HFFc6 (cell line): ENCODE measurements around the gene ZNF217. TPM values are rescaled to one million over a fixed set of nuclear protein-coding genes. Genes with fewer than 3 reads are reported as not detected.
"Not testable (repeated sequence)": the region's sequence is repeated elsewhere in the genome, so short reads cannot be mapped to it uniquely, and the experiment has no call there.

Experiments used
- DNase-seq: peaks from one replicate; pipeline ENCODE4 v3.0.0-alpha.2; 2018
- H3K27ac Mint-ChIP-seq: 2 replicates; pipeline ENCODE4 v1.8.0; 2020; ENCODE audit warnings: mild to moderate bottlenecking, mixed read lengths
- H3K27me3 Mint-ChIP-seq: 2 replicates; pipeline ENCODE4 v1.8.0; 2021; ENCODE audit warnings: mild to moderate bottlenecking, moderate library complexity, mixed read lengths; ENCODE audit not compliant: insufficient read depth
- H3K36me3 Mint-ChIP-seq: 2 replicates; pipeline ENCODE4 v1.8.0; 2021; ENCODE audit warnings: low read depth, mixed read lengths
- H3K4me1 Mint-ChIP-seq: 2 replicates; pipeline ENCODE4 v1.8.0; 2020; ENCODE audit warnings: low read depth, mixed read lengths
- H3K4me3 Mint-ChIP-seq: 2 replicates; pipeline ENCODE4 v1.8.0; 2020; ENCODE audit warnings: mild to moderate bottlenecking, moderate library complexity, mixed read lengths
- H3K9me3 Mint-ChIP-seq: 2 replicates; pipeline ENCODE4 v1.8.0; 2020; ENCODE audit warnings: mild to moderate bottlenecking, mixed read lengths
- CTCF ChIP-seq: fragments of 200-600 bp; sonication (generic); IDR thresholded peaks from 2 replicates; pipeline ENCODE4 v1.5.0; 2021; ENCODE audit warnings: antibody characterized with exemption, mild to moderate bottlenecking
- total RNA-seq, 6 experiments: library from RNA; stranded (reverse); fragmentation: NEBNext Ultra II Directional; extraction: Animal tissue kit (Norgen Biotek cat#: 25700); gene quantifications; 2 replicates in 1 of 6; 3 replicates in 5 of 6; pipeline ENCODE4 v1.2.3, GENCODE V29; 2021

The ZNF217 gene
- total RNA-seq, 6 experiments from 2014 or later, result 38.5 to 42.9 (median 40.1) TPM

- peaks cover 29% of the 10 kb centered on the region for H3K36me3 Mint-ChIP-seq
- DNase-seq, result no peak
- H3K27ac Mint-ChIP-seq, result no peak overlapping the region
- no peaks in the 10 kb centered on the region for H3K4me1 Mint-ChIP-seq
- no peak for TF ChIP-seq CTCF
- peaks cover 2% of the 10 kb centered on the region; the same call in 1 of the 2 replicates for H3K27me3 Mint-ChIP-seq
- H3K4me3 Mint-ChIP-seq, result no peak overlapping the region
- no peaks in the 10 kb centered on the region for H3K9me3 Mint-ChIP-seq
Measured at GRCh38 chr20:53568351-53568750, 25.3 kb downstream of the ZNF217 start.

- no peak for DNase-seq
- peaks cover 2% of the 10 kb centered on the region; the same call in 1 of the 2 replicates for H3K27me3 Mint-ChIP-seq
- no peak overlapping the region for H3K4me3 Mint-ChIP-seq
- H3K4me1 Mint-ChIP-seq, result no peaks in the 10 kb centered on the region
- no peaks in the 10 kb centered on the region for H3K9me3 Mint-ChIP-seq
- peaks cover 29% of the 10 kb centered on the region for H3K36me3 Mint-ChIP-seq
- H3K27ac Mint-ChIP-seq, result no peak overlapping the region; the same call in 1 of the 2 replicates
- no peak for TF ChIP-seq CTCF
Measured at GRCh38 chr20:53567379-53567917, 26.2 kb downstream of the ZNF217 start.

- H3K36me3 Mint-ChIP-seq, result peaks cover 22% of the 10 kb centered on the region
- not testable (repeated sequence) for H3K4me3 Mint-ChIP-seq, H3K27ac Mint-ChIP-seq, H3K4me1 Mint-ChIP-seq, DNase-seq, H3K27me3 Mint-ChIP-seq, H3K9me3 Mint-ChIP-seq
Measured at GRCh38 chr20:53566623-53567022, 27.0 kb downstream of the ZNF217 start.

GRCh38 chr20:53565254-53565653 is 28.4 kb downstream of the ZNF217 start:
- Mint-ChIP-seq H3K4me3 (no peak overlapping the region), H3K4me1 (no peaks in the 10 kb centered on the region), H3K27ac (no peak overlapping the region; the same call in 1 of the 2 replicates), H3K9me3 (no peaks in the 10 kb centered on the region), H3K36me3 (peaks cover 16% of the 10 kb centered on the region), H3K27me3 (peaks cover 2% of the 10 kb centered on the region; the same call in 1 of the 2 replicates)
- DNase-seq, result no peak
- TF ChIP-seq CTCF, result no peak

GRCh38 chr20:53562104-53562764 is 31.4 kb downstream of the ZNF217 start:
- not testable (repeated sequence) for H3K9me3 Mint-ChIP-seq, H3K36me3 Mint-ChIP-seq, H3K4me1 Mint-ChIP-seq, DNase-seq, H3K27ac Mint-ChIP-seq, H3K4me3 Mint-ChIP-seq, H3K27me3 Mint-ChIP-seq

- Mint-ChIP-seq H3K27me3 (peaks cover 3% of the 10 kb centered on the region; the same call in 1 of the 2 replicates), H3K4me1 (no peaks in the 10 kb centered on the region), H3K4me3 (no peak overlapping the region), H3K36me3 (0 out of 2 replicates have a peak, but pooled peaks cover 8% of the 10 kb centered on the region), H3K27ac (no peak overlapping the region), H3K9me3 (no peaks in the 10 kb centered on the region)
- no peak for TF ChIP-seq CTCF
- no peak for DNase-seq
Measured at GRCh38 chr20:53561505-53561904, 32.1 kb downstream of the ZNF217 start.
